Fibroblast of peridontal ligament (primary cell): ENCODE results near the gene DEFB129.
A peak's percentile ranks its signal among the peaks of the same experiment; 100 is the strongest.
"Not testable (repeated sequence)": the region's sequence is repeated elsewhere in the genome, so short reads cannot be mapped to it uniquely, and the experiment has no call there.

Source experiments
- DNase-seq: peaks from one replicate; pipeline ENCODE4 v3.0.0-alpha.2; 2010; ENCODE audit errors: extremely low read depth

DEFB129 gene

DNA sequence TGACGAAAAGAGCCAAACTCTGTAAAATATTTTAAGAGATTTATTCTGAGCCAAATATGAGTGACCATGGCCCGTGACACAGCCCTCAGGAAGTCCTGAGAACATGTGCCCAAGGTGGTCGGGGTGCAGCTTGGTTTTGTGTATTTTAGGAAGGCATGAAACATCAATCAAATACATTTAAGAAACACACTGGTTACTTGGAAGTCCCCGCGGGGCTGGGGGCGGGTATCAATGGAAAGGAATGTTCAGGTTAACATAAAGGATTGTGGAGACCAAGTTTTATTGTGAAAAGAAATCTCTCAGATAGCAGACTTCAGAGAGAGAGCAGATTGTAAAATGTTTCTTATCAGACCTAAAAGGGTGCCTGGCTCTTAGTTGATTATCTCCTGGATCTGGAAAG lies 26.4 kb downstream of the DEFB129 start:
- not testable (repeated sequence) for DNase-seq

DNA sequence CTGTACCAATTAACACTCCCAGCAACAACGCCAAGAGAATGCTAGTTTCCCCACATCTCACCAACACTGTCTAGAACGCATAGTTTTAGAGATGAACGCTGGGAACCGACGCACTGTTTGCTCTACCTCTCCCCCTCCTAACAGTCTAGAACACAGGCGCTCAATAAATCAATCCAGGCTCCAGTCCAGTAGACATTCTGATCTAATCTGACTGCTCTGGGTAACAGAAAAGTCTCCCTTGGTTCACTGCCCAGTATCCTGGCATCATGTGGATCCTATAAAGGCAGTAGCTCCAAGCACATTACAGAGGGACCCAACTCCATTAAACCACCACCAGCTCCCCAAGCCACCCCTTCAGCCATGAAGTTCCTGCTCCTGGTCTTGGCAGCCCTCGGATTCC lies 30.4 kb downstream of the DEFB129 start, which contains the start of gene DEFB132:
Gene DEFB132, plus strand, starts transcription at position 306 of the 400 bp plus-strand sequence. Its CDS starts 55 bp downstream, at position 361.
- DNase-seq: no peak

DNA sequence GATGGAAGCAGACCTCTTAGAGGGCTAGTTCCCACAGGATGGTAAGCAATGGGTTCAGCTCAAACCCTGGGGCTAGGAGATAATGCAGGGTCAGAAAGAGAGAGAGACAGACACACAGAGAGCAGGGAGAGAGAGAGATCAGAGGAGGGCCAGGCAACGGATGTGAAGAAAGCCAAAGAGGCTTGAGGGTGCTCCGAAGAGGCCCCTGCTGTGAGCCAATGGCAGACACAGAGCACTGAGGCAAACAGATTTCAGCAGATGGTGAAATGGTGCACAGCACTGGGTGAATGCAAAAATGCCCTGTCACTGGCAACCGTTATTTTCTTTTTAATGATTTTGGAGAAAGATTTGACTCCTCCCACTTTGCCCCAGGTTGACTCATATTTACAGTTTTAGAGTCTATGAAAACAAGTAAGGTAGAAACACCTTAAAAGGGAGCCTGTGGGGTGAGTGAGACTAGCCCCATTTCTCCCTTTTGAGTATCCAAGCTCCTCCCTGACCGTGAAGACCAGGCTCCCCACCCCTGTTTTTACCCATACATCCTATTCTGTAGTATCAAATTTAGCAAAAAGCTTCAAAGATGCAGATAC lies 31.3 kb downstream of the DEFB129 start:
- no peak for DNase-seq

DNA sequence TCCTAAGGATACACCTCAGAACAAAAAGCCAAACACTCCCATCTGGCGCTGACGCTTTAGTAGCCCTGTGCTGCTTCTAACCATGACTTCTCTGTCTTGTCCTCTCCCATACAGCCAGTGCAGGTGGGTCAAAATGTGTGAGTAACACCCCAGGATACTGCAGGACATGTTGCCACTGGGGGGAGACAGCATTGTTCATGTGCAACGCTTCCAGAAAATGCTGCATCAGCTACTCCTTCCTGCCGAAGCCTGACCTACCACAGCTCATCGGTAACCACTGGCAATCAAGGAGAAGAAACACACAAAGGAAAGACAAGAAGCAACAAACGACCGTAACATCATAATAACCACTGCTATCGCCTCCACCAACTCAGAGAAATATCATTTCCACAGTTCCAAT lies 31.9 kb downstream of the DEFB129 start:
- DNase-seq: peak; percentile 20

DNA sequence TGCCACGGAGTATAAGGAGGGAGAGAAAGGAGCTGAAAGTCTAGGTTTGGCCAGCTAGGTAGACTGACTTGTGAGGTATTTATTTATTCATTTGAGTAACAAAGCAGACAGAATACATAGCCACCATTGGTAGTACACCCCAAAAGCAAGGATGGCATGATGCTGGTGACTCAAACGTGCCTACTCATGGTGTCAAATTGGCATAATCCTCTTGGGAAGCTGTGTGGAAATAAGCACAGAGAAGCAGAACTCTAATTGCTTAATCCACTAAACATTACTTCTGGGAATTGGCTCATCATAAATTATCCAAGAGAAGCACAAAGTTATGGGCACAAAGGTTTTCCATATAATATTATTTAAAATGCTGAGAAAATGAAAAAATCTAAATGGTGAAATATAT lies 32.9 kb downstream of the DEFB129 start:
- DNase-seq: no peak

DNA sequence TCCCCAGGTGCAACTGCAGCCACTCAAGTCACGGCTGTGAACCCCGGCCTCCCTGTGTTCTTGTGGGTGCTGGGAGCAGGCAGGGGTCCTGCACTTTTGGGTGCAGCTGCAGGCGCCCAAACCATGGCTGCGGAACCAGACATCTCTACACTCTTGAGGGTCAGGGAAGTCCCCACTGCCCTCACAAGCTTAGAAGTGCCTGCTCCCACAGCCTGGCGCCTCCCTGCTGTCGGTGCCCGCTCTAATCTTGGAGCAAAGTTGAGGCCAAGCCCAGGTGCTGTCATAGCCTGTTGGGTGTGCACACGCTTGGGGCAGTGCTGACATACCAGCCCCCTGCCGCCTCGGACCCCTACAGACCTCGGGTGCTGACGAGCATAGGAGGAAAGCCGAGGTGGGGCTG lies 36.6 kb downstream of the DEFB129 start:
- no peak for DNase-seq

DNA sequence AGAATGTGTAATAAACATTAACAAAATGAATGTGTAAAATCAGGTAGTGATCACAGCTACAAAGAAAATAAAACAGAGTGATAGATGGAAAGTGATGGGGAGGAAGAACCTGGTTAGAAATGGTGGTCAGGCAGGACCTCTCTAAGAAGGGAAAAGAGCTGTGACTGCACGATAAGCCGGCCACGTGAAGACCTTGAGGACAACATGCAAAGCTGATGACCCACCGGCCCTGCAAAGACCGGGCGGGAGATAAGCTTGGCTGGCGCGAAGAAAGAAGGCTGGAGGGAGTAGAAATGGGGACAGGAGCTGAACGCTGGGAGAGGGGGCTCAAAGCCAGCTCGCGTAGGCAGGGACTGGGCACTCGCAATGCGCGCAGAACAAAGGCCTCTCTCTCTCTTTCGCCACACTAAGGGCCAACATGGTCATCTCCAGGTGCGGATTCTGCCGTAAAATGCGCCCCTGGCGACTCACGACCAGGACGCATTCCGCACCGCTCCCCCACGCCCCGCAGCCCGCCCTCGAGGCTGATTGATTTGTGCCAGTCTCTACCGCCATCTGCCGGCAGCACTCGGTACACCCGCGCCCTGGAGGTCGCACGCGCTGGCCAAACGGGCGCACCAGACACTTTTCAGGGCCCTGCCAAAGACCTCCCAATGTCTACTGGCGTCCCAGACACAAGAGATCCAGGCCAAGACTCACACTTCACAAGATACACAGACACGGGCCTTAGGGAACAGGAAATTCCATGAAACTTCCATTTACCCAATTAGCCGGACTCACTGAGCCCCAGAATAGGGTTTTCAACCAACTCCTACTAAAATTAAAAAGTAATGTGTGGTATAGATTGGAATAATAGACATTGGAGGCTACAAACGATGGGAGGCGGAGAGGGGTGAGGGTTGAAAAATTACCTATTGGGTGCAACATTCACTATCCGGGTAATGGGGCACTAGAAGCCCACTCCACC lies 39.8 kb downstream of the DEFB129 start:
- peak; percentile 57 for DNase-seq

DNA sequence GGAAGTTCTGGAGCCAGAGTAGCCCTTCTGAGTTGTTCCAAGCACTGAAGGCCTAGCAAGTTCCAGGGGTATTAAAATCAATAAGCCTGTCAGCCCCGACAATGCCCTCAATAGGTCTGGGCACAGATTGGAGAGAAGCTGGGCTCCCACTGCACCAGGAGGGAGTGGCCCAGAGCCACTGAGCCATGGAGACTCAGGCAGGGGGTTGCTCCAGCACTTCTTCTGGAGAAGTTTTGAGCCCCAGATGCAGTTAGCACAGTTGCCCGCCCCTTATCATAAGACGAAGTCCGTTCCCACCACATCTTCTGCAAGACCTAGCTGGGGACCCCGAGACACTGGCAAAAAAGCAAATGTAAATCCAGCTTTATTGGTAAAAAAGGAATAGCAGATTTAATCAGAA lies 43.5 kb downstream of the DEFB129 start:
- DNase-seq: no peak

DNA sequence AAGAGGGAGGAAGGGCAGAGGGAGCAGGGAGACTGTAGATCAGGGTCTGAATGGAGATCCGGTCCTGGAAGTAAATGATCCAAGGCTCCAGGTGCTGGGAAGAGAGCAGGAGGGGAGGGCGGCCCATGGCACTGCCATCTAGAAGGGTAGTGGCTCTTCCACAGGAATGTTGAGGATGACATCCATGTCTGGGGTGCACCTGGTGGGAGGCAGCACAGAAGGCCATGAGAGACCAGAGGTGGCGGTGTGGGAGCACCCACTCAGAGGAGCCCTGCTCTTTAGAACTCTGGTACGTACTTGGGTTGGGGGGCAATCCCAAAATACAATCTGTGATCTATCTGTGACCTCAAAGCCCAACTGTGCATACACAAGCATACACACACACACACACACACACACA lies 44.0 kb downstream of the DEFB129 start:
- DNase-seq: no peak

DNA sequence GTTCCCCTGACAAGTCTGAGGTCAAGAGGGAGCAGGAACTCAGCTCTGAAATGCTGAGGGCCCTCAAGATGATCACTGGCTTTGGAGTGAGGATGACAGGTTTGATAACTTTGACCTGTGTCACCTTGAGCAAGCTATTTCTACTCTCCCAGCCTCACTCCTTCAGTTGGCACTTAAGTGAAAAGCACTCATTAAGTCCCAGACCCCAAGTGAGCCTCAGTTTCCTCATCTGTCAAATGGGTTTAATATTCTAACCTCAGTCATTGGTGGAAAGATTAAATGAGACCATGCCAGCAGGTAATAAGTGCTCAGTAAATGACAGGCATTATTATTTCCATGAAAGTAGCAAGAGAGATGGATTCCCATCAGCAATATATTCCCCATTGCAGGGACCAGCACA lies 44.5 kb downstream of the DEFB129 start:
- no peak for DNase-seq

DNA sequence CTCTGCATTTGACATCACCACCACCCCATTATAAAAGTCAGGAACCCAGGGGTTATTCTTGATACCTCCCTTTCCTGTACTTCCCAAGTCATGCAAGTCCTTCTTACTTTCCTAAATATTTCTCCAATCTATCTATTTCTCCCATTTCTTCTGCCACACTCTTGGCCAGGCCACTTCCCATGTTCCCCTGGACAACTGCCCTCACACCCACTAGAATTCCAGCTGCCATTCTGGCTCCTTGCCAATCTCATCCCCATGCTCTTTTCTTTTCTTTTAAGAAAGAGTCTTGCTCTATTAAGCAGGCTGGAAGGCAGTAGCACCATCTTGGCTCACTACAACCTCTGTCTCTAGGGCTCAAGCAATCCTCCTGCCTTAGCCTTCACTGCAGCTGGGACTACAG lies 45.7 kb downstream of the DEFB129 start:
- no peak for DNase-seq

DNA sequence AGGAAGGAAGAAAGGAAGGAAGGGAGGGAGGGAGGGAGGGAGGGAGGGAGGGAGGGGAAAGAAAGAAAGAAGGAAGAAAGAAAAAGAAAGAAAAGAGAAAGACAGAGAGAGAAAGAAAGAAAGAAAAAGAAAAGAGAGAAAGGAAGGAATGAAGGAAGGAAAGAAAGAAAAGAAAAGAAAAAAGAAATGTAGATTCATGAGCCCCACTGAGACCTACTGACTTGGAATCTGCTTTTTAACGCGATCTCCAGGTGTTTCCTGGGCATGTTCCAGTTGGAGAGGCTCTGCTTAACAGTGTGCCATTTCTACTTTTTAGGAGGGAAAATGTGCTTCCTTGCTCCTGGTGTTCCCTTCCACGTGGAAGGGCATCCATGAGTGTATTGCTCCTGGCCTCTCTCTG lies 46.8 kb downstream of the DEFB129 start:
- no peak for DNase-seq

DNA sequence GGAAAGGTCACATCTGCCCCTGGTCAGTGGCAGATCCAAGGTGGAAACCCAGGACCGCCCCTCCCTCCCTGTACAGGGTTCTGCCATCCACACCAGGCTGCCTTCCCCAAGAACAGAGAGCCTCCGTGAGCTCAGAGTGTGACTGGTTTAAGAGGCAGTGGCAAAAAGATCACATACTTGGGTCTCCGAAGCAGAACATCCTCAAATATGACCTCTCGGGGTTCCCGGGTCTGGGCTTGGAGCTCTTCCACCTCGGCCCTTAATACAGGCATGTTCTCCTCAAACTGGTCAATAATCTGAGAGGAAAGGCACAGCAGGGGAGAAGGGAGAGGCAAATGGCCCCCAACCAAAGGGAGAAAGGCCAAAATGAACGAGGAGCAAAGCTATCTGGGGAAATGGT lies 48.7 kb downstream of the DEFB129 start:
- no peak for DNase-seq

DNA sequence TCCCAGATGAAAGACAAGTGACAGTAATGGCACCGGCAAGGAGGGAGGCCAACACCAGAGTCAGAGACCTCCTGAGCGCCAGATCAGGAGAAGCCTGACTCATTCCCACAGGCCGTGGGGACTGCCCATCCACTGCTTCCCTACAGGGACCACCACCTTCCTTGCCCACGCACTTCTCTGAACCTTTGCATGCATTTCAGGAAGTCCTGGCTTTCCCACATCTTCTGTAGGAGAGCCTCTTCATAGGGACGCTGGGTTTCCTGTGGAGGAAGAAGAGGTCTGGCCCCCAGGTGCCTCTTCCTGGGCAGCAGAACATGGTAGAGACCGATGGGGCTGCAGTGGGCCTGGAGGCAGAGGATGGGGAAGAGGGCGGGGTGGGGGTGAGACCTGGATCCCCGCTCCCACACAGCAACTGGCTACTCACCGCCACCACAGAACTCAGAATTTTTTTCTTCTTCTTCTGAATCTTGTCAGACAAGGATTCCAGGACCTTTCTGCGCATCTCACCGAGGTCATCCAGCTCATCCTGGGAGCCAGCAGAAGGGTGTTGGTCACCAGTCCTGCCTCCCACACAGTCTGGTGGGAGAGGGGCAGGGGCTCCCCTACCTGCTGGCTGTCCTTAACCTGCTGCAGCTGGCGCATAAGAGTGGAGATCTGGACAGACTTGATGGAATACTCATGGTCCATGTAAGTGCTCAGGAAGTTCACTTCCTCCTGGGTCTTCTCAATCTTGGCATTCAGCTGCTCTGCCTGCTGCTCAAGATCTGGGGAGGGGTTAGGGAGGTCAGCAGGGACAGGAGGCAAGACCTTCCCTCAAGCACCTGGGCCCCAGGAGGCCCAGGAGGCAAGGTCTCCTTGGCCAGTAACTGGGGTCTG lies 49.8 kb downstream of the DEFB129 start:
- DNase-seq: no peak

DNA sequence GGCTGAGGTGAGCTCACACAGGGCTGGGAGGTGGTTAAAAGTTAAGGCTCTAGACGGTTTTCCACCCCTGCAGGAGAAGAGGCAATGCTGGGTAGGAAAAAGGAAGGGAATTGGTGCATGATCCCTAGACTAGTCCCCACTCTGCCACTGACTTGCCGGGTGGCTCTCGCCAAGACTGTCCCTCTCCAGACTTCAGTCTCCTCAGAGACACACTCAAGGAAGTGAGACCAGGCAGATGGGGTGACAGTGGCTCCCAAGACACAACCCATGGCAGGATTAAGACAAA lies 50.4 kb downstream of the DEFB129 start:
- DNase-seq: no peak

DNA sequence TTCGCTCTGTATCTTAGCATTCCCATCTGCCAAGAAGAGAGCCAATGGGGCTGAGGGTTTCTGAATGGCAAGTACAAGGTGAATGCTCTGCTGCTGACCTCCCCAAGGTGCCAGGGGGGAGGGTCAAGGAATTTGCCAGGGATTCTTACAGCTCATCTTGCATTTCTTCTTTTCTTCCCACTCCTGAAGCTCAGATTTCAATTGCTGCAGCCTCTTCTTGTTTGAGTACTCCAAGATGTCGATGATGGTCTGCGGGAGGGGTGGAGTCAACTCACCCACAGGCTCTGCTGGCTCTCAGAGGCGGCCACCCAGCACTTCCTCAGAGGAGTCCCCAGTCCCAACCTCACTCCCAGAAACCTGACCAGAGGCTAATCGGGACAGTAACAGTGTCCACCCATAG lies 51.1 kb downstream of the DEFB129 start:
- no peak for DNase-seq

DNA sequence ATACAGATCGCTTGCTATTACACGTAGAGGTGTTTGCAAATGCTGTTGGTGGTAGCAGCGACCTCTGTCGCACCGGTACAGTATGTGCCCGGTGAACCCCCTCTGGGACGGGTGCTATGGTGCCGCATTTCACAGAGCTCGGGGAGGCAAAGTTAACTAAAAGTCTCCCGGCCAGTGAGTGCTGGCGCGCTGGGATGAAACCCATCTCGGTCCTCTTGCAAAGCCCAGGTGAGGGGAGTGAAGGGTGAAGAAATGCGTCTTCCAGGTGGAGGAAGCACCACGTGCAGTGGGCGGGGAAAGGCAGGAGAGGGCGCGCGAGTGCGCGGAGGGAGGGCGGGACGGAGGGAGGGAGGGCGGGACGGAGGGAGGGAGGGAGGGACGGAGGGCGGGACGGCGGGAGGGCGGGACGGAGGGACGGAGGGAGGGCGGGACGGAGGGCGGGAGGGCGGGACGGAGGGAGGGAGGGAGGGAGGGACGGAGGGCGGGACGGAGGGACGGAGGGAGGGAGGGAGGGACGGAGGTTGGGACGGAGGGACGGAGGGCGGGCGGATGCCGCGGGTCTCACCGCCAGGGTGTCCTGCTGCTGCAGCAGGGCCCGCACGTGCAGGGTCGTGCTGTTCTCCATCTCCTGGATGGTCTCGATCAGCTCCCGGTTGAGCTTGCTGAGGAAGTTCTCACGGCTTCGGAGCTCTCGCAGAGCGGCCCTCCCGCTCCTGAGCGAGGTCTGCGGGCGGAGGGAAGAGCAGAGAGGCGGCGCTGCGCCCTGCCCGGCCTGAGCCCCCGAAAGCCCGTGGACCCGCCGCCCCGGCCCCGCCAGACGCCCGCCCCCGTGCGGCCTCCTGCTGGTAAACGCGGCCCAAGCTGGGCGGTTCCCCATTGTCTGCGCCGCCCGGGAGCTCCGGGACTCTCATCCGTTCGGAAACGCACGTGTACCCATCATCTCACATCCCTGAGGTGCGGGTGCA lies 51.8 kb downstream of the DEFB129 start:
- peak; percentile 39 for DNase-seq
